Thyroid gland (tissue), 4 donors: ENCODE results near the gene SDC4. TPM values are rescaled to one million over a fixed set of nuclear protein-coding genes. Genes with fewer than 3 reads are reported as not detected.

Experiments
- DNase-seq, 2 donors: peaks; one replicate each; pipeline ENCODE4 v3.0.0-alpha.2; 2019
- H3K27ac ChIP-seq, 3 donors: fragments of 200-600 bp; sonication (generic); 1 replicate in 2 of 3; 2 replicates in 1 of 3; pipeline ENCODE4 v1.5.1; 2016 to 2019; ENCODE audit warnings: mild to moderate bottlenecking in 1 of 3, moderate library complexity in 1 of 3
- H3K27me3 ChIP-seq: fragments of 200-600 bp; sonication (generic); one replicate; pipeline ENCODE4 v1.5.1; 2019
- H3K36me3 ChIP-seq, 2 donors: fragments of 200-600 bp; sonication (generic); one replicate each; pipeline ENCODE4 v1.5.1; 2016 to 2019
- H3K4me1 ChIP-seq, 2 donors: fragments of 200-600 bp; sonication (generic); one replicate each; pipeline ENCODE4 v1.5.1; 2017 to 2019
- H3K4me3 ChIP-seq, 3 donors: fragments of 200-600 bp; sonication (generic); replicated peaks in 1 of 3; 1 replicate in 2 of 3; 2 replicates in 1 of 3; pipeline ENCODE4 v1.5.1; 2016; ENCODE audit warnings: mild to moderate bottlenecking in 1 of 3
- H3K9me3 ChIP-seq: fragments of 200-600 bp; sonication (generic); one replicate; pipeline ENCODE4 v1.5.1; 2017
- CTCF ChIP-seq, 6 experiments: fragments of 200-600 bp in 3 of 6; fragments of 450-650 bp in 3 of 6; sonication (generic) in 3 of 6; IDR thresholded peaks; one replicate each; pipeline ENCODE4 v1.5.1; 2016 to 2019; ENCODE audit warnings: antibody characterized with exemption in 6 of 6, mild to moderate bottlenecking in 2 of 6, inconsistent platforms in 1 of 6, moderate library complexity in 1 of 6
- POLR2A ChIP-seq, 2 donors: fragments of 450-650 bp; IDR thresholded peaks; one replicate each; pipeline ENCODE4 v1.6.1; 2017; ENCODE audit warnings: antibody characterized with exemption in 2 of 2, mild to moderate bottlenecking in 2 of 2, moderate library complexity in 1 of 2
- WGBS, 2 donors: methylation state at CpG; one replicate each; pipeline ENCODE4 v1.1.5; 2017; 5-methylcytosine and 5-hydroxymethylcytosine counted together
- intact Hi-C: fragments of 100-400 bp; cut with DNase I; formaldehyde crosslinking; loops from one replicate; pipeline ENCODE4 v1.15.1; 2023
- total RNA-seq, 4 donors: library from RNA; depleted of rRNA; stranded (reverse); fragments of >200 nt; gene quantifications; one replicate each; pipeline ENCODE4 v1.2.3, GENCODE V29; 2016

Gene SDC4
- total RNA-seq, 4 donors from 2014 or later = 35.5 to 101 (median 63.3) TPM

DNA sequence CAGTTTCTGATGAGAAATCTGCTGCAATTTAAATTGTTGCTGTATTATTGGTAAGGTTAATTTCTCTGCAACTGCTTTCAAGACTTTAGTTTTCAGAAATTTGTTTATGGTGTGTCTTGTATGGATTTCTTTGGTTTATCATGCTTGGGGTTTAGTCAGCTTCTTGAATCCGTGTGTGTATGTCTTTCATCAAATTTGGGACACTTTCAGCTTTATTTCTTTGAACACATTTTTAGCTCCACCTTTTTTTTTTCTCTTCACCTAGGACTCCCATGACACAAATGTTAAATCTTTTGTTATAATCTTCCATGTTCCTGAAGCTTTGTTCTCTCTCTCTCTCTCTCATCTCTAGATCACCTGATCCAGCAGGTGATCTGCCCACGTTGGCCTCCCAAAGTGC, 43.3 kb upstream of the SDC4 start:
- intact Hi-C loops = no loop called here
- Histone ChIP-seq H3K27me3 (no peaks in the 10 kb centered on the region), H3K4me3 (no peak overlapping the region)

GRCh38 chr20:45390931-45391330, 42.7 kb upstream of the SDC4 start:
- no peak for DNase-seq
- H3K4me1 ChIP-seq = no peaks in the 10 kb centered on the region
- no peaks in the 10 kb centered on the region for H3K36me3 ChIP-seq
- no peaks in the 10 kb centered on the region for H3K9me3 ChIP-seq
- no peak overlapping the region for H3K4me3 ChIP-seq
- no peak overlapping the region for H3K27ac ChIP-seq
- no peak for TF ChIP-seq POLR2A (IDR thresholded peaks at IDR 0.05)
- TF ChIP-seq CTCF (IDR thresholded peaks at IDR 0.05) = no peak
- WGBS, 2 donors = 96 to 97% methylated on average over 2 of the region's 2 CpGs
- intact Hi-C loops = no loop called here
- no peaks in the 10 kb centered on the region for H3K27me3 ChIP-seq

More for the DNA sequence above, 43.3 kb upstream of the SDC4 start:
- TF ChIP-seq CTCF (IDR thresholded peaks at IDR 0.05) (no peak), POLR2A (IDR thresholded peaks at IDR 0.05) (no peak)
- Histone ChIP-seq H3K4me1 (no peaks in the 10 kb centered on the region), H3K9me3 (no peaks in the 10 kb centered on the region), H3K27ac (no peak overlapping the region), H3K36me3 (no peaks in the 10 kb centered on the region)
- no peak for DNase-seq
- WGBS, 2 donors = 79 to 86% methylated on average over 2 of the region's 2 CpGs

GRCh38 chr20:45387274-45387673, 39.0 kb upstream of the SDC4 start:
- Histone ChIP-seq H3K27ac (no peak overlapping the region), H3K4me3 (no peak overlapping the region), H3K4me1 (no peaks in the 10 kb centered on the region), H3K9me3 (no peaks in the 10 kb centered on the region), H3K27me3 (no peaks in the 10 kb centered on the region), H3K36me3 (no peaks in the 10 kb centered on the region)
- no peak for DNase-seq
- 95 to 96% methylated on average over 1 of the region's 1 CpG for WGBS, 2 donors
- TF ChIP-seq CTCF (IDR thresholded peaks at IDR 0.05) (no peak), POLR2A (IDR thresholded peaks at IDR 0.05) (no peak)
- intact Hi-C loops = no loop called here

- no peak within 1 kb of the TSS for H3K4me3 ChIP-seq
- H3K36me3 ChIP-seq = no peaks in the 10 kb centered on the region
- WGBS, 2 donors = 90 to 100% methylated on average over 1 of the region's 1 CpG
- H3K9me3 ChIP-seq = no peaks in the 10 kb centered on the region
- no peaks in the 10 kb centered on the region for H3K27me3 ChIP-seq
- H3K4me1 ChIP-seq = peaks cover 14 to 20% of the 10 kb centered on the region in 2 donors
- intact Hi-C loops = no loop called here
- H3K27ac ChIP-seq = peak within 1 kb of the TSS in 2 of 3 donors; percentile 12 to 26
- no peak for TF ChIP-seq POLR2A (IDR thresholded peaks at IDR 0.05)
- no peak for TF ChIP-seq CTCF (IDR thresholded peaks at IDR 0.05)
- DNase-seq = no peak
Measured at GRCh38 chr20:45378191-45378590, 30.0 kb upstream of the SDC4 start, which contains the start of gene TP53TG5. Gene TP53TG5 (minus strand): TSS chr20:45378325. CDS start chr20:45378236, 89 bp downstream.

GRCh38 chr20:45377269-45377668, 29.0 kb upstream of the SDC4 start:
- Histone ChIP-seq H3K36me3 (no peaks in the 10 kb centered on the region), H3K4me1 (peaks cover 14 to 28% of the 10 kb centered on the region in 2 donors), H3K27me3 (no peaks in the 10 kb centered on the region), H3K4me3 (no peak overlapping the region), H3K27ac (peak overlapping the region in 2 of 3 donors; percentile 12 to 26), H3K9me3 (no peaks in the 10 kb centered on the region)
- 54 to 59% methylated on average over 8 to 11 of the region's 11 CpGs for WGBS, 2 donors
- intact Hi-C loops = no loop called here
- peak in 2 of 6 experiments; percentile 14 for TF ChIP-seq CTCF (IDR thresholded peaks at IDR 0.05)
- TF ChIP-seq POLR2A (IDR thresholded peaks at IDR 0.05) = no peak
- peak; percentile 74 to 78 for DNase-seq
